GM10248 (cell line): ENCODE measurements around the gene TNS1.

Experiments
- CTCF ChIA-PET: fragments of 300-600 bp; sonication (Branson Sonifier 250); formaldehyde crosslinking; extraction: SDS; loops from one replicate; lab custom pipeline; 2021; ENCODE audit warnings: antibody characterized with exemption; lab: Yijun Ruan, JAX
- POLR2A ChIA-PET: fragments of 350-650 bp; sonication (Branson Sonifier 250); formaldehyde crosslinking; extraction: SDS; loops from one replicate; lab custom pipeline; 2020; ENCODE audit warnings: antibody characterized with exemption; lab: Yijun Ruan, JAX
- DNase-seq: peaks from one replicate; pipeline ENCODE4 v3.0.0; 2012; ENCODE audit errors: extremely low spot score
- TF ChIP-seq, protein P1 (sequence below): IDR thresholded peaks from 2 replicates; pipeline ENCODE4 v1.5.1; 2012; ENCODE audit warnings: mild to moderate bottlenecking, low read depth; ENCODE audit errors: extremely low read depth, missing control alignments, control extremely low read depth

Gene TNS1

DNA sequence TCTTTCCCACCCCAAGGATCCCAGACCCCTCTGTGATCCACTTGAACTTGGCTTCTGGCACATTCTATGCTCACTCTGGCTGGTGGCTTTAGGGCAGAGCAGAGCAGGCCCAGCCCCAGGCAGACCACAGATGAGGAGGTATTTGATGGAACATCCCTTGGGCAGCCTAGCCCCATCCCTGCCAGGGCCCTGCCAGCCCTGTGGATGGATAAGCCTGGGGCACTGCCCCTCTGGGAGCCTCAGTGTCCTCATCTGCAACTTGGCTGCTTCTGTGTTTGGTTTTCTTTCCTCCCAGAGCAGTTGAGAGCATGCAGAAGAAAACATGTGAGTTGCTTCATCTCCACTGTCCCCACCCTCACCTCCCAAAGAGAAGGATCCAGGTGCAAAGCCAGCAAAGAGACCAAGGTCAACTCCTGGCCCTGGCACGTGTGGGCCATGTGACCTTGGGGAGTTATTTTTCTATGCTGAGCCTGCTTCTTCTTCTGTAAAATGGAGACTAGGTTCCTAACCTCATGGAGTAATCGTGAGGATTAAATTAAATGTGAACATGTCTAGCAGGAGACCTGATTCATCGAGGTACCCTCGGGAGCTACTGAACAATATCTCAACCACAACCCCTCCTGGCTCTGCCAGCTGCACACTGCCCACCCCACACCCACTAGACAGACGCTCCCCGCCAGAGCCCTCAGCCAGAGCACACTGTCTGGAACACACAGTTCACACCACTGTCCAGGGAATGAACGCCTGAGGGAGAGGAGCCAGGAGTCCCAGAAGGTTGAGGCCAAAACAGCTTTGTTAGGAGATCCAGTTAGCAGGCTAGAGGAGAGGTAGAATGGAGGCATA is 14.6 kb upstream of the TNS1 start:
- CTCF ChIA-PET, result no interaction called here
- TF ChIP-seq, protein P1, sequence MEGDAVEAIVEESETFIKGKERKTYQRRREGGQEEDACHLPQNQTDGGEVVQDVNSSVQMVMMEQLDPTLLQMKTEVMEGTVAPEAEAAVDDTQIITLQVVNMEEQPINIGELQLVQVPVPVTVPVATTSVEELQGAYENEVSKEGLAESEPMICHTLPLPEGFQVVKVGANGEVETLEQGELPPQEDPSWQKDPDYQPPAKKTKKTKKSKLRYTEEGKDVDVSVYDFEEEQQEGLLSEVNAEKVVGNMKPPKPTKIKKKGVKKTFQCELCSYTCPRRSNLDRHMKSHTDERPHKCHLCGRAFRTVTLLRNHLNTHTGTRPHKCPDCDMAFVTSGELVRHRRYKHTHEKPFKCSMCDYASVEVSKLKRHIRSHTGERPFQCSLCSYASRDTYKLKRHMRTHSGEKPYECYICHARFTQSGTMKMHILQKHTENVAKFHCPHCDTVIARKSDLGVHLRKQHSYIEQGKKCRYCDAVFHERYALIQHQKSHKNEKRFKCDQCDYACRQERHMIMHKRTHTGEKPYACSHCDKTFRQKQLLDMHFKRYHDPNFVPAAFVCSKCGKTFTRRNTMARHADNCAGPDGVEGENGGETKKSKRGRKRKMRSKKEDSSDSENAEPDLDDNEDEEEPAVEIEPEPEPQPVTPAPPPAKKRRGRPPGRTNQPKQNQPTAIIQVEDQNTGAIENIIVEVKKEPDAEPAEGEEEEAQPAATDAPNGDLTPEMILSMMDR, result no peak

DNA sequence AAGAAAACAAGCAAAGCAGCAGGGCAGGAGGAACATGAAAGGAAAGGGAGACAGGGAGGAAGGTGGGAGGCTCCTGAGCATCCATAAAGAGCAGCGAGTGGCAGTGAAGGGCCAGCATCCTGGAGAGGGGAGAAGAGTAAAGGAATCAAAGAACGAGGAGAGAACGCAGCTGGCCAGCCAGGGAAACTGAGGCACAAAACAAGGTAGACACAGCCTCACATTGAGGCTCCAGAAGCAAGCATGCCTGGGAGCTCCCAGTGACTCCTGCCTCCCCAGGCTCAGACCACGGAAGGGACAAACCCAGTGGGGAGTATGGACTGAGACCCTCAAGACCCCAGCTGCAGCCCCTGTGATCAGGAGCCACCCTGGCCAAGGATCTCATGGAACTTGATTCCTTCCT is 14.0 kb upstream of the TNS1 start:
- DNase-seq, result no peak
- TF ChIP-seq, protein P1, result no peak
- ChIA-PET POLR2A (no interaction called here), CTCF (interaction anchor here (1.5 kb wide), 1 partner anchor 9 kb away, joined by 4 read pairs; no protein-coding TSS in a partner anchor)

More for the DNA sequence above, 14.6 kb upstream of the TNS1 start:
- no peak for DNase-seq
- POLR2A ChIA-PET, result no interaction called here

DNA sequence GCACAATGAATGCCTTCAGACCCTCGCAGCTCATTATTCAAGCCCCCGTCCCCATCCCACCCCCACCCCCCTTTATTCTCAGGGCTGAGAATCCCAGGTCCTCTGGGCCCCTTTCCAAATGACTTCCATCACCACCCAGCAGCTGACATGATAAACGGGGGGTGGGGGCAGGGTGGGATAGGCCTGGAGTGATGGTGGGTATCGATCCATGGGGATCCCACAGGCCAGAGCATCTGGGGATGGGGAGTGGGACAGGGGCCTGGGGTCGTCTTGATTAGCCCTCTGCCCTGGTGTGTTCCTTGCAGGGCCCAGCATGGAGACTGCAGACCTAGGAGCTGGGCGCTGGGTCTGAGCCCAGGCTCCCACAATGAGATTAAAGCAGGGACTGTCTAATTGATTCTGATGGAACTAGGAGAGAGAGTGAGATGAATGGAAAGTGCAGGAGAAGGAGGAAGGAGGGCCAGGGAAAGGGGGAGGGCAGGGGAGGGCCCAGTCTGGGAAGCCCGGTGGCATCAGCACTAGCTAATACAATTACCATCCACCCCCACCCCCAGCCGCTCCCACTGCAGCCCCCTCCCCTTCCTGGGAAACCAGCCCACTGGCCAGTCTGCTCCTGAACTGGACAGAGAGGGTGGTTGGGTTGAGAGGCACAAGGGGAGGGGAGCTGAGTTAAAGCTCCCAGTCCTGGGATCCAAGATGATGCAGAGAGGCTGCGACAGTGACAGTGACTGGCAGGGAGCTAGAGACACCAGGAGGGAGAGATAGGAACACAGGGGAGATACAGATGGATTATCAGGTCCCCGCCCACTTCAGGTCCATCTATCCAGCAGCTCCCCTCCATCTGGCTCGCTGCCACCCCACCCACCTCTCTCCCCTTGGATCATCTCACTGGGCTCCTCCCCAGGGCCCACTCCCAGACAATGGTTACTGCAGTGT is 13.1 kb upstream of the TNS1 start:
- POLR2A ChIA-PET, result no interaction called here
- DNase-seq, result no peak
- TF ChIP-seq, protein P1, result no peak
- CTCF ChIA-PET, result interaction anchor here (1.5 kb wide), 1 partner anchor 10 kb away, joined by 4 read pairs; no protein-coding TSS in a partner anchor

DNA sequence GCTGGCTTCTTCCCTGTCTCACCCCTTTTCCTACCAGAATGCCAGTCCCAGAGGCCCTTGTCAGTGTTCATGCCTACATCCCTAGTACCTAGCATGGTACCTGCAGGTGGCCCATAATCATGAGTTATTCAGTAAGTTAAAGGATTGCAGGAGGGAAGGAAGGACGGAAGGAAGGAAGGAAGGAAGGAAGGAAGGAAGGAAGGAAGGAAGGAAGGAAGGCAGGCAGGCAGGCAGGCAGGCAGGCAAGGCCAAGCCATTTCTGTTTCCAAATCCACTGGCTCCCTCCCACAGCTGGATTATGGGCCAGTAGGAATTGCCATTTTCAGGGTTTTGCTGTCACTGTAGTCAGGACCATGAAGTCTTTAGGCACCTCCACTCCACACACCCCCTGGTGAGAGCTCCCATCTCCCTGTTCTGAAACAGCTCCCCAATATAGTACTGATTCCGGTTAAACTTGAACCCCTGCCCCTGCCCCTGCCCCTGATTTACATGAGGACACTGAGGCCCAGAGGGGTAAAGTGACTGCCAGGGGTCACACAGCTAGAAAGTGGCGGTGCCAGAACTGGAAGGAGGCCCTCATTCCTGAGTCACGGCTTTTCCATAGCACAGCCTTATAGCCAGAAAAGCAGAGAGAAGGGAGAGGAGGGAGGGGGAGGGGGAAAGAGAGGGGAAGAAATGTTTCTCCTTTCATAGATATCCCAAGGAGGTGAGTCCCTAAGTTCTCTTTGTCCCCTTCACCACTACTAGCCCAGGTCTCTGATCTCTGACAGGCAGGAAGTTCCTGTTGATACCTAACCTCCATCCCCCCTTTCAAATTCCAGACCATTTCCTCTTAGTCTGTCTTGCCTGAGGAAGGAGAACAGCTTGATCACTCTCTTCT is 12.2 kb upstream of the TNS1 start:
- no peak for DNase-seq
- CTCF ChIA-PET, result interaction anchor here (1.5 kb wide), 1 partner anchor 11 kb away, joined by 4 read pairs; no protein-coding TSS in a partner anchor
- POLR2A ChIA-PET, result no interaction called here
- TF ChIP-seq, protein P1, result no peak

DNA sequence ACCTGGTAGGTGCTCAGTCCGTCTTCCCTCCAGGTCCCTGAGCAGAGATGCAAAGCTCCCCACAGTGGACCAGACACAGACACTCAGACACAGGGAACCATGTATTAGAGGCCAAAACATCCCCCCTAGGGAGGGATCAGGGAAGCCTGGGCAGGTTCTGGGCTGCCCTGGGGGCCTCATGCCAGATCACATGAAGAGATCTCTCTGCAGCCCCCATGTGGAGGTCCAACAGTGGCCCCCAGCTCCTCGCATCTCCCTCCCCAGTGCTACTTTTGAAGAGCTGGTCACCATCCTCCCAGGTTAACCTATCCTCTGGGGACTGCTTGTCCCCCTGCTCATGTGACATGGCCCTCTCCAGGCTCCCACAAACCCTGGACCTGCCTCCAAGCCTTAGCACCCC is 10.5 kb upstream of the TNS1 start:
- TF ChIP-seq, protein P1, result no peak
- ChIA-PET CTCF (interaction anchor here (1.1 kb wide), 1 partner anchor 13 kb away, joined by 3 read pairs; no protein-coding TSS in a partner anchor), POLR2A (no interaction called here)
- DNase-seq, result no peak

DNA sequence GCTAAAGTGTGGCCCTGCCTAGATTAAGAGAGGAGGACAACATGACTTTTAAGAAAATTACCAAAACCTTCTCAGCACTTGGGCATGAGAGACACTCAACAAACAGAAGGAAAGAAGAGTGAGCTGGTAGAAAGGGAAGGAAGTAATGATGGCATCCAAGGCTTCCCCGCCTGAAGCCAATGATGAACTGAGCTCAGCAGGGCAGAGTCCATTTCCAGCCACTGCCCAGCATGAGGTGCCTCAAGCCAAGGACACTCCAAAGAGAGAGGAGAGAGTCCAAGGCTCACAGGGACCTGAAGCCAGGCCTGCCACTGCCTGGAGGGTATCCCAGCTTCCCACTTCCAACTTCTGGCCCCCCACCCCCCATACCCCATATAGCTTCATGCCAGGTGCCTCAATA is 9.5 kb upstream of the TNS1 start:
- DNase-seq, result no peak
- ChIA-PET CTCF (interaction anchor here (0.9 to 1.4 kb wide), 5 partner anchors 12 to 227 kb away, joined by 3 to 4 read pairs (median 3); no protein-coding TSS in a partner anchor), POLR2A (no interaction called here)
- TF ChIP-seq, protein P1, result no peak
